PC-9 (cell line): ENCODE data around the gene C9orf153. TPM values are rescaled to one million over a fixed set of nuclear protein-coding genes. Genes with fewer than 3 reads are reported as not detected.

ENCODE experiments used
- BruUV-seq: library from RNA; stranded (reverse); fragments of 400-500 nt; replicated peaks from 2 replicates; lab custom pipeline; 2021; lab: Mats Ljungman, UMichigan
- CTCF ChIA-PET: fragments of 300-600 bp; sonication (Branson Sonifier 250); formaldehyde crosslinking; loops from one replicate; lab custom pipeline; 2022; ENCODE audit warnings: antibody characterized with exemption; lab: Charles Lee
- POLR2A ChIA-PET: fragments of 300-600 bp; sonication (Branson Sonifier 250); formaldehyde crosslinking; loops from one replicate; lab custom pipeline; 2022; ENCODE audit warnings: antibody characterized with exemption; ENCODE audit not compliant: unreplicated experiment; lab: Charles Lee
- DNase-seq, 2 experiments: peaks; one replicate each; pipeline versions ENCODE4 v3.0.0 to v3.0.0-alpha.2; 2015 to 2022; ENCODE audit warnings: mixed read lengths in 1 of 2
- H2AFZ ChIP-seq: fragments of 200-600 bp; sonication (generic); 2 replicates; pipeline ENCODE4 v1.8.1; 2017; ENCODE audit warnings: antibody characterized with exemption
- H3F3A ChIP-seq: fragments of 200-600 bp; sonication (generic); 2 replicates; pipeline ENCODE4 v1.8.1; 2017; ENCODE audit warnings: antibody characterized with exemption, mild to moderate bottlenecking, low read depth; ENCODE audit not compliant: insufficient read depth
- H3K27ac ChIP-seq: fragments of 200-600 bp; sonication (generic); 2 replicates; pipeline ENCODE4 v1.6.1; 2016; ENCODE audit warnings: mixed run types
- H3K27me3 ChIP-seq: fragments of 200-600 bp; sonication (generic); 2 replicates; pipeline ENCODE4 v1.6.1; 2016; ENCODE audit warnings: low read depth, mixed run types; ENCODE audit not compliant: insufficient read depth
- H3K36me3 ChIP-seq: fragments of 200-600 bp; sonication (generic); 2 replicates; pipeline ENCODE4 v1.6.1; 2016; ENCODE audit warnings: low read depth, mixed run types
- H3K4me1 ChIP-seq: fragments of 200-600 bp; sonication (generic); replicated peaks from 2 replicates; pipeline ENCODE4 v1.6.1; 2016; ENCODE audit warnings: mixed run types; ENCODE audit not compliant: insufficient read depth
- H3K4me2 ChIP-seq: fragments of 200-600 bp; sonication (generic); 2 replicates; pipeline ENCODE4 v1.6.1; 2017; ENCODE audit warnings: mixed run types
- H3K4me3 ChIP-seq: fragments of 200-600 bp; sonication (generic); 2 replicates; pipeline ENCODE4 v1.6.1; 2016; ENCODE audit warnings: mixed run types
- H3K79me2 ChIP-seq: fragments of 200-600 bp; sonication (generic); 2 replicates; pipeline ENCODE4 v1.6.1; 2017; ENCODE audit warnings: low read depth, mixed run types
- H3K9me2 ChIP-seq: fragments of 200-600 bp; sonication (generic); 2 replicates; pipeline ENCODE4 v1.8.1; 2017; ENCODE audit warnings: mild to moderate bottlenecking; ENCODE audit not compliant: insufficient read depth
- H3K9me3 ChIP-seq: fragments of 200-600 bp; sonication (generic); 2 replicates; pipeline ENCODE4 v1.8.1; 2016; ENCODE audit warnings: low read depth; ENCODE audit not compliant: insufficient read depth
- H4K20me1 ChIP-seq: fragments of 200-600 bp; sonication (generic); 2 replicates; pipeline ENCODE4 v1.8.1; 2017; ENCODE audit not compliant: insufficient read depth
- CTCF ChIP-seq: fragments of 200-600 bp; sonication (generic); conservative IDR thresholded peaks from 2 replicates; pipeline ENCODE4 v1.6.1; 2017; ENCODE audit warnings: mixed run types, antibody characterized with exemption, mild to moderate bottlenecking, moderate library complexity
- EZH2 ChIP-seq: fragments of 200-600 bp; sonication (generic); IDR thresholded peaks from 2 replicates; pipeline ENCODE4 v1.8.0; 2017; ENCODE audit warnings: antibody characterized with exemption, low read depth
- intact Hi-C: fragments of 100-400 bp; cut with micrococcal nuclease; formaldehyde crosslinking; loops from one replicate; pipeline ENCODE4 v1.10.0; 2022; ENCODE audit not compliant: unreplicated experiment
- total RNA-seq: library from RNA; stranded (reverse); gene quantifications from 2 replicates; pipeline ENCODE4 v1.2.3, GENCODE V29; 2021

Gene C9orf153
- total RNA-seq, 1 experiment from 2014 or later = 0.52 TPM

- H3K79me2 ChIP-seq = no peaks in the 10 kb centered on the region
- H3K9me2 ChIP-seq = no peaks in the 10 kb centered on the region
- no TSS peak for BruUV-seq
- intact Hi-C loops = no loop called here
- no peaks in the 10 kb centered on the region for H4K20me1 ChIP-seq
- no peaks in the 10 kb centered on the region for H3K36me3 ChIP-seq
- no peak overlapping the region for H3K4me3 ChIP-seq
- peaks cover 13% of the 10 kb centered on the region for H3K4me1 ChIP-seq
- no peaks in the 10 kb centered on the region for H3K27me3 ChIP-seq
- TF ChIP-seq CTCF = no peak
- no peak for TF ChIP-seq EZH2
- 0 out of 2 replicates have a peak, but pooled peaks cover 2% of the 10 kb centered on the region for H3F3A ChIP-seq
- H3K9me3 ChIP-seq = no peaks in the 10 kb centered on the region
- H3K27ac ChIP-seq = no peak overlapping the region
- 0 out of 2 replicates have a peak overlapping the region, but pooled peaks have one; percentile 9 for H3K4me2 ChIP-seq
- H2AFZ ChIP-seq = no peak overlapping the region
- POLR2A ChIA-PET = no interaction called here
- DNase-seq = peak; percentile 40 to 53
- CTCF ChIA-PET = no interaction called here
Measured at GRCh38 chr9:86176468-86176867, 83.0 kb downstream of the C9orf153 start.

GRCh38 chr9:86175743-86176456, 83.6 kb downstream of the C9orf153 start:
- CTCF ChIA-PET = no interaction called here
- POLR2A ChIA-PET = no interaction called here
- Histone ChIP-seq H3K4me3 (no peak overlapping the region), H3K27ac (no peak overlapping the region), H3F3A (0 out of 2 replicates have a peak, but pooled peaks cover 2% of the 10 kb centered on the region), H3K27me3 (no peaks in the 10 kb centered on the region), H3K9me2 (no peaks in the 10 kb centered on the region), H3K4me1 (peaks cover 13% of the 10 kb centered on the region), H2AFZ (no peak overlapping the region), H3K79me2 (no peaks in the 10 kb centered on the region), H3K4me2 (0 out of 2 replicates have a peak overlapping the region, but pooled peaks have one; percentile 9), H3K9me3 (no peaks in the 10 kb centered on the region), H3K36me3 (no peaks in the 10 kb centered on the region), H4K20me1 (no peaks in the 10 kb centered on the region)
- no TSS peak for BruUV-seq
- intact Hi-C loops = no loop called here
- TF ChIP-seq CTCF (no peak), EZH2 (no peak)
- DNase-seq = peak; percentile 35 to 45

GRCh38 chr9:86175223-86175622, 84.2 kb downstream of the C9orf153 start:
- ChIA-PET CTCF (no interaction called here), POLR2A (no interaction called here)
- Histone ChIP-seq H3K4me3 (no peak overlapping the region), H2AFZ (no peak overlapping the region), H3K27me3 (no peaks in the 10 kb centered on the region), H3K36me3 (no peaks in the 10 kb centered on the region), H3K9me3 (no peaks in the 10 kb centered on the region), H3K4me1 (peaks cover 13% of the 10 kb centered on the region), H3K4me2 (no peak overlapping the region), H3K79me2 (no peaks in the 10 kb centered on the region), H4K20me1 (no peaks in the 10 kb centered on the region), H3F3A (0 out of 2 replicates have a peak, but pooled peaks cover 2% of the 10 kb centered on the region), H3K27ac (no peak overlapping the region), H3K9me2 (no peaks in the 10 kb centered on the region)
- BruUV-seq = no TSS peak
- DNase-seq = no peak
- TF ChIP-seq CTCF (no peak), EZH2 (no peak)
- intact Hi-C loops = no loop called here

Other genes with a start within 250 kb of the C9orf153 start
- 92.5 and 94.7 TPM in 2 replicates for gene GOLM1, start 160.1 kb downstream of the C9orf153 start, total RNA-seq
- 21.5 and 29.6 TPM in 2 replicates for gene ISCA1, start 22.9 kb upstream of the C9orf153 start, total RNA-seq
- gene TUT7, start 94.8 kb upstream of the C9orf153 start, total RNA-seq = 30.1 and 36.1 TPM in 2 replicates